HPDE6-E6E7 (cell line): ENCODE data around the gene UBASH3B.
"Not testable (repeated sequence)": the region's sequence is repeated elsewhere in the genome, so short reads cannot be mapped to it uniquely, and the experiment has no call there.

Source experiments
- DNase-seq: peaks from one replicate; pipeline ENCODE4 v3.0.0; 2011; ENCODE audit warnings: missing footprints; ENCODE audit errors: extremely low spot score

The UBASH3B gene

DNA sequence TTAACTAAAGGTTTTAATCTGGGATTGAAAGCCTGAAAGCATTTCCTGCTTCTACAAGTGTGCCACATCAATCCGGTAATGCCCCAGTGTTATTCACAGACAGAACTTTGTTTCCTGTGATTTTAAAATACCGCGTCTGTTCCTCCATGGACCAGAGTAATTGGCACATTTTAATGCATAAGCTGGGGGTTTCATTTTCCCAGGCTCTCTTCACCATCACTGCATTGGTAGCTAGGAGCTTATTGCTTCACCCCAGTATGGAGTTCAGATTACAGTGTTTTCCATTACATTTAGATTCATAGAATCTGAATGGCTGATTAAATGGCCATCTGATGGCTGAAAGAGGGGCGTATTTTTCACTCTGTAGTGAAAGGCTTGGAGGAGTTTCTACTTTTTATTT lies 157.1 kb downstream of the UBASH3B start:
- DNase-seq: no peak

DNA sequence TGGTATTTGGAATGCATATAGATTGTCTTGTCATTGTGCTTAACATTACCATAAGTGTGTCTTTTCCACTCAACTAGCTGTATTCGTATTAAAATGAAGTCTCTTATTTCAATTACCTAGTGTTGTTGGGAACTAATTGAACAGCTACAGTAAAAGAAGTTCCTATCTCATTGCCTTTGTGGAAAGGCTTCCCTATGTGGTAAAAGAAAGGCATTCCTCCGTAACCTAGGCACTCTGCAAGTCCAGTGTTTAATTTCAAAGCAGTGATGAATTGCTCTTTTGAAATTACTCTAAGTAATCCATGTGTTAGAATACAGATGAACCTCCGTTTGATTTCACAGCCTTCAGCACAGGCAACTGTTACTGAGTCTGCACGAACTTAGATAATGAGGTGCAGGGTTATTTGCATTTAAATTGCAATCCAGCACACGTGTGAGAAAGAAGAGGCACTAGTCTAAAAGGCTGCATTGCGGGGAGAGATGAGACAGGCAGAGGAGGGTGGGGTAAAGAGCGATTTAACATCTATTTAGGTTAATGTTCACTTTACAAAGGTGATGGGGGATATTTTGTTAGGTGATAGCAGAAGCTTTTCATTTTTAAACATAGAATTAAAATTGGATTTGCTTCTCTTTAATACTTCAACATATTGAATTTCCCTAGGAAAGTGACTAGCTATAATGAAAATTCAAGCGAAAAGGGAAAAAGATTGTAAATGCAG lies 157.8 kb downstream of the UBASH3B start:
- DNase-seq: no peak

DNA sequence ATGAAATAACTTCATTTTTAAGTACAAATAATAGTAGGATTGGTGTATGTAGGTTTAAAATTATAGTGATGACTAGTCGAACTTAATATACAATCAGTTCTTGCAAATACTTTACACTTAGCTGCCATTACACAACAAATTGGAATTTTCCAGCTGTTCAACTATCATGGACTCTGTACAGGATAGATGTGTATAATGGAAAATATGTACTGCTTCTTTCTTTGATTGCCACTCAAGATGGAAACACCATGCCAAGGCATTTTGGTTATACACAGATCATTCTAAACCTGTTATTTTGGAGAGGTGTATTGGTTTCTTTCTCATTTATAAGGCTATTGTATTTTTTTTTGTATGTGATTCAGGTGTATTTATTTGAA lies 158.4 kb downstream of the UBASH3B start:
- no peak for DNase-seq

DNA sequence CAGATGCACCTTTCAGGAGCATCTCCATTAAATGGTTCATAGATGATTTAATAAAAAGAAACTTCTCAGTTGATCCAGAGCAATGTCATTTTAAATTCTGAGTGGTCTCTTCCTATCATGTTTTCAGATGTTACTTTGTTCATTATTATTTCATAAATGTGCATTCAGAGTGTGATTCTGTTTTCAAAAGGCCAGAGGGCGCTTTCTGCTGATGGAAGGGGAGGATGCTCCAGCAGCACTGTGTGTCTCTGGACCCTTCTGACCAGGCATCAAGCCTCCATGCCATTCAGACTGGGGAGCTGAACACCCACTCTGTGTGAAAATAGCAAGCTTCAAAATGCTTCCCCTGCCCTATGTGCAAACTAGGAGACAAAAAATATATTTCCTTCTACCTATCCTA lies 158.9 kb downstream of the UBASH3B start:
- no peak for DNase-seq

DNA sequence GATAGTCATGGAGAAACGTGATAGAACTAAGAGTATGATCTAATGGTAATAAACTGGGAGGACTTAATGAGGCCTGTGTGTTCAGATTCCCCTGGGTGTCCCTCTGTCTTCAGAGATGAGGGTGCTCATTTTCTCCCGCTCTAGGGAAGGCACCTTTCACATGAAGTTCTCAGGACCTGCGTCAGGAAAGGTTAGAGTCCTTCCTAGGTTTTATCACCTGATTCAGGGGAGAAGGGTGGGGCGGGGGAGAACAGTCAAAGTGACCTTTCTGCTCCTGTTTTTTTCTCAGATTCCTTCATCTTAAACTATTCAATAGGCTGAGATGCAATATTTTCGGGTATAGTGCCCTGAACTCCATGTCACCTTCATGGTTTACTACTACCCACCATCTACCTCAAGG lies 160.4 kb downstream of the UBASH3B start:
- DNase-seq: no peak

DNA sequence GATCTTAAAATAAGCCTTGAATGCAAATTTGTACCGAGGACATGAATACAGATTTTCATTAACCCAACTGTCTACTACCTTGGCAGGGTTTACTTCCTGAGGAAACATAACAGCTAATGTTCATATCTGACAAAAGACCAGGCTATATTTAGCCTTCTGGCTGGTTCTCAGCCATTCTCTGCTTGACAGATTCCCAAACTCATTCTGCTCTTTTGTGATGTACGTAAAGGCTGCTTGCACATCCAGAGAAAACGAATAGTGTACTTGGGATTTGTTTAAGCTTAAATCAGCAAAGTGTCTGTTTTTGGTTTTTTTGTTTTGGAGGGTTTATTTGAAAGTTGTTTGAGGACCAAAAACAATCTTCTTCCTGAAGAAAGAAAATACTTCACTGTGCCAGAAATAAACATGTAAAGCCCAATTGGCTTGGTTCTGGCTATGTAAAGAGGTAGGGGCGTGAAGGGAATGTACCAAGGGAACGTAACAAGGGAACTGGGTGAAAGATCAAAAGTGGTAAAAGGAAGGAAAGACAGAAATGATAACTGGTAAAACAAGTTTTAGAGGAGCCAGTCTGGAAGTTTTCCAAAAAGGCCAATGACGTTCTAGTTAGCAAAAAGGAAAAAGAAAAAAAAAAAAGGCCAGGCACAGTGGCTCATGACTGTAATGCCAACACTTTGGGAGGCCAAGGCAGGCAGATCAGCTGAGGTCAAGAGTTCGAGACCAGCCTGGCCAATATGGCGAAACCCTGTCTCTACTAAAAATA lies 161.4 kb downstream of the UBASH3B start:
- DNase-seq: peak; percentile 60

DNA sequence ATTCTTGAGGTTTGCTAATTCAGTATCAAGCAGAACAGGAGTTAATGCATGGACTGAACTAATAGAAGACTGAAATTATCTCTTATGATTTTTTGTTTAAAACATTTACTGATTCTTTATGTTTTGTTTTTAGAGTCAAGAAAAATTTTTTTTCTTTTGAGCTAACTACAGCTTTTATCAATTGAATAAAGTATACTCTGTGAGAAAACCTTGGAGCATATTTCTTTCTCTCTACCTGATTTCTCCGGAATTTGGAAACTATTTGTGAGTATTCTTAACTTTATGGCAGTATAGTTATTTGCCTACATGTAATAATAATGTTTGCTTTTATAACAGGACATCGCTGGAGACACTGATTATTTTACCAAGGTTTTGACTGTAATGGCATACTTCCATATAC lies 164.6 kb downstream of the UBASH3B start:
- no peak for DNase-seq

DNA sequence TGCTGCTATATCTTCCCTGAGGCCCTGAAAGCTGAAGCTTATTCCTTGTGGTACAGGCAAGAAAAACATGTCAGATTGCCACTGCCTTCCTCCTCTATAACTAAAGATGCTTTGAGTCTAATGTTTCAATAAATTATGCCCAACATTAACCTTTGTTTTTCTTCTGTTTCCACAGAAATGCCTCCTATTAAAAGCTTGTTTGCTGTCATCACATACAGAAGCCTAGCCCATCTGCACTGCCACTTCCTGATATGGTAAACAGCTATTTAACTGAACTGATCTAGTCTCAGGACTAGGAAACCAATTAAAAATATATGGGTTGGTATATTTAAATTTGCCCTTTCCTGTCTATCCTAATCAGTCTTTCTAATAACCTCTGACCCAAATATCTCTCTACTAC lies 165.6 kb downstream of the UBASH3B start:
- no peak for DNase-seq

DNA sequence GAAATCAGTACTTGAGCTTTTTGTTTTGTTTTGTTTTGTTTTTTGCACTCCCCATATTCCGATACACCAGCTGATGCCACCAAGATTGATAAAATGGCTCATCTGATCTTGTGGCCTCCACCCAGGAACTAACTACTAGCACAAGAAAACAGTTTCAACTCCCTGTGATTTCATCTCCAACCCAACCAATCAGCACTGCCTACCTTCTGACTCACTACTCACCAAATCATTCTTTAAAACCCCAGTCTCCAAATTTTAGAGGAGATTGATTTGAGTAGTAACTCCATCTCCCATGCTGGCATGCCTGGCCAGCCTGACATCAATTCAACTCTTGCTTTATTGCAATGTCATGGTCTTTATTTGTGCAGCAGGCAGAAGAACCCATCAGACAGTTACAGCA lies 166.7 kb downstream of the UBASH3B start:
- DNase-seq: no peak

DNA sequence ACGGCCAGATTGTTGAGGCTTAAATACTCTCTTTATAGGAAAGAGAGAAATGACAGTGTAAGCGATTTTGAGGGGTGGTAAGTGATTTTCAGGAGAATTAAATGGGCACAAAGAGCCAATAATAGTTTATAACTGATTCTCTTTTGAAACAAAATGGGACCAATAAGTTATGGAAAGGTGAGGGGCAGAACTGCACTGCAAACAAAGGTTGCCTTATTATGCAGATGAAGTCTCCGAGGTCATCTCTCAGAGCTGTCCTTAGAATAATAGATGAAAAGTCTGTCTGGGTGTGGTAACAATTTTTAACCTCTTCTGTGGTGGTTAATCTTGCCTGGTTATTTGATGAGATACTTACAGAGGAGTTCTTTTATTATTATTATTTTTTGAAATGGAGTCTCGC lies 168.0 kb downstream of the UBASH3B start:
- DNase-seq: no peak

DNA sequence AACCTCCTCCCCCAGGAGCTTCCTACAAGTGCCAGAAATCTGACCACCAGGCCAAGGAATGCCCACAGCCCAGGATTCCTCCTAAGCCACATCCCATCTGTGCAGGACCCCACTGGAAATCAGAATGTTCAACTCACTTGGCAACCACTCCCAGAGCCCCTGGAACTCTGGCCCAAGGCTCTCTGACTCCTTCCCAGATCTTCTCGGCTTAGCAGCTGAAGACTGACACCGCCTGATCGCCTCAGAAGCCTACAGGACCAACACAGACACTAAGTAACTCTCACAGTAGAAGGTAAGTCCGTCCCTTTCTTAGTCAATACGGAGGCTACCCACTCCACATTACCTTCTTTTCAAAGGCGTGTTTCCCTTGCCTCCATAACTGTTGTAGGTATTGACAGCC lies 173.8 kb downstream of the UBASH3B start:
- not testable (repeated sequence) for DNase-seq

DNA sequence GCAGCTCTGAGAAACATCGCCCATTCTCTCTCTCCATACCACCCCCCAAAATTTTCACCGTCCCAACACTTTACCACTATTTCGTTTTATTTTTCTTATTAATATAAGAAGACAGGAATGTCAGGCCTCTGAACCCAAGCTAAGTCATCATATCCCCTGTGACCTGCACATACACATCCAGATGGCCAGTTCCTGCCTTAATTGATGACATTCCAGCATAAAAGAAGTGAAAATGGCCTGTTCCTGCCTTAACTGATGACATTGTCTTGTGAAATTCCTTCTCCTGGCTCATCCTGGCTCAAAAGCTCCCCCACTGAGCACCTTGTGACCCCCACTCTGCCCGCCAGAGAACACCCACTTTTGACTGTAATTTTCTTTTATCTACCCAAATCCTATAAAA lies 176.8 kb downstream of the UBASH3B start:
- DNase-seq: not testable (repeated sequence)

DNA sequence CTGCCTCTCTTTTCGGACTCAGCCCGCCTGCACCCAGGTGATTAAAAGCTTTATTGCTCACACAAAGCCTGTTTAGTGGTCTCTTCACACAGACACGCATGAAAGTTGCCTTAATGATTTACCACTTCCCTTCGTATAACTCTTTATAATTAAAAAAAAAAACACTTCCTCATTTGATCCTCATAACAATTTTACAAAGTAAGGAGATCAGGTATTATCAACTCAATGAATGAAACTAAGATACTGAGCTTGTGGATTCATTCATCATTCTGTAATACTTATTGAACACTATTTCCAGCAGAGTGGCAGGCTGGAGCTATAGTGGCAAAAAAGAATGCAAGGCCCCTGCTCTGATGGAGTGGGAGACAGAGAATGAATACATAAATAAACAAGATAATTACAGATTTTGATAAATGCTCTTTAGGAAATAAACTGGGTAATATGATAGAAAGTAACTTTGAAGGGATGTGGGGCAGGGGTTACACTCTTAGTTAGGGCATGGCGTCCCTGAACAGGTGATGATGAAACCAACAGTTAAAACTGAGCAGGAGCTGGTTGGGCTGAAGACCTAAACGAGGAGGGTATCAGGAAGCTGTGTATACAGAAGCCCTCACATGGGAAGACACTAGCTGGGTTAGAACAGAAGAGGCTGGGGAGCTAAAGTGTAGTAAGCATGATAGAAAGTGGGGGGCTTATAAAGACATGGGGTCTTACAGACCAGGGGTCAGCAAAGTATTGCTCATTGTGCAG lies 177.4 kb downstream of the UBASH3B start:
- no peak for DNase-seq

DNA sequence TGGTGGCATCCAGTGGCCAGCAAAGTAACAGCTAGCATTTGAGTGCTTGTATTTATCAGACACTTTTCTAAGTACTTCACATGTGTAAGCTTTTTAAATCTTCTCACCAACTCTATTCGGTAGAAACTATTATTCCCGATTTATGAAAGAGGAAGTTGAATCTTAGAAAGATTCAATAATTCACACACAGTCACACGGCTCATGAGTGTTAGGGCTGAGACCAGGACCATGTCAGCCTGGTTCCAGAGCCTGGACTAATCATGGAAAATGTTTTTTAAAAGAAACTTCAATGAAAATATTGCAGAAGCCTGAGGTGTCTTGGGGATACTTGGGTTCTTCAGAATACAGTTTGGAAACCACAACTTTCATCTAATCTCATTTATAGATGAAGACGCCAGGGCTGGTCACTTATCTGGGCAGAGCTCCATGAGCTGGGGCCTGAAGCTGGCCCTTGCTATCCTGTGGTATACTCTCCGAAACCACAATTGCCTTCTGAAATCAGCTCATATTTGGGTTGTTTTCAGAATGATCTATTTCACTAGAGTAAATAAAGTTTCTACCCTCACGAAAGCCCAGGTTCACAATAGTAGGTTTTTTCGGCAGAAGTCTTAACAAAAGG lies 178.4 kb downstream of the UBASH3B start:
- no peak for DNase-seq

DNA sequence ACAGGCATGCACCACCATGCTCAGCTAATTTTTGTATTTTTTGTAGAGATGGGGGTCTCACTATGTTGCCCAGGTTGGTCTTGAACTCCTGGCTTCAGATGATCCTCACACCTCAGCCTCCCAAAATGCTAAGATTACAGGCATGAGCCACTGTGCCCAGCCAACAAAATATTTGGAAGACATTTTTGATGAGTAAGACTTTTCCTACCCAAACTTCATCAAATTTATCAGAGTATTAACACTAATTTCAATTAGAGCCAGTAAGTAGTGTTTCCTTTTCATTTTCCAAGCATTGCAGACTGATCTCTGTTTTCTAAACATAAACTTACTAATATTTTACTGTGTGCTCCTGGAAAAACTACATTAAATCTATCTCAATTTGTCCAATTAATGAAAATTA lies 181.4 kb downstream of the UBASH3B start:
- DNase-seq: no peak

DNA sequence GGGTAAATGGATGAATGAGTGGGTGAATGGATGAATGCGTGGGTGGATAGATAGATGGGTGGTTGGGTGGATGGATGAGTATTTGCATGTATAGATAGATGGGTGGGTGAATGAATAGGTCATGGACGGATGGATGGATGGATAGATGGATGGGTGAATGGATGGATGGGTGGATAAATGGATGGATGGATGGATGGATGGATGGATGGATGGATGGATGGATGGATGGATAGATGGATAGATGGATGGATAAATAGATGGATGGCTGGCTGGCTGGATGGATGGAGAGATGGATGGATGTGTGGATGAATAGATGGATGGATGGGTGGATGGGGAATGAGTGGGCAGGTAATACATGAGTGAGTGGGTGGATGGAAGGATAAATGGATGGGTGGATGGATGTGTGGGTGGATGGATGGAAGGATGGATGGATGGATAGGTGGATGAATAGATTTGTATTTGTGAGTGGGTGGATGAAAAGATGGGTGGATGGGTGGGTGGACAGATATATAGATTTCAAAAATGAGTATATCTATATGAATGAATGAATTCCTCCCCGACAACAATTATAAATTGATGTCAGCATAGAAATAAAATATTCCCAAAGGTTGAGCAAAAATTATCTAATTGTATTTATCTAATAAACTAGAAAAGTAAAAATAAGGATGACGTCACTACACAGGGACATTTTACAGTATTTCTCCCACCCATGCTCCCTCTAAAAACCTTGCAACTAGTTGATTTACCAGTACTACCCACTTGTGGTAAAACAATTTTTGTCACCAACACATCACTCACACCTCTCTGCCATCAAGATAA lies 182.2 kb downstream of the UBASH3B start:
- no peak for DNase-seq

DNA sequence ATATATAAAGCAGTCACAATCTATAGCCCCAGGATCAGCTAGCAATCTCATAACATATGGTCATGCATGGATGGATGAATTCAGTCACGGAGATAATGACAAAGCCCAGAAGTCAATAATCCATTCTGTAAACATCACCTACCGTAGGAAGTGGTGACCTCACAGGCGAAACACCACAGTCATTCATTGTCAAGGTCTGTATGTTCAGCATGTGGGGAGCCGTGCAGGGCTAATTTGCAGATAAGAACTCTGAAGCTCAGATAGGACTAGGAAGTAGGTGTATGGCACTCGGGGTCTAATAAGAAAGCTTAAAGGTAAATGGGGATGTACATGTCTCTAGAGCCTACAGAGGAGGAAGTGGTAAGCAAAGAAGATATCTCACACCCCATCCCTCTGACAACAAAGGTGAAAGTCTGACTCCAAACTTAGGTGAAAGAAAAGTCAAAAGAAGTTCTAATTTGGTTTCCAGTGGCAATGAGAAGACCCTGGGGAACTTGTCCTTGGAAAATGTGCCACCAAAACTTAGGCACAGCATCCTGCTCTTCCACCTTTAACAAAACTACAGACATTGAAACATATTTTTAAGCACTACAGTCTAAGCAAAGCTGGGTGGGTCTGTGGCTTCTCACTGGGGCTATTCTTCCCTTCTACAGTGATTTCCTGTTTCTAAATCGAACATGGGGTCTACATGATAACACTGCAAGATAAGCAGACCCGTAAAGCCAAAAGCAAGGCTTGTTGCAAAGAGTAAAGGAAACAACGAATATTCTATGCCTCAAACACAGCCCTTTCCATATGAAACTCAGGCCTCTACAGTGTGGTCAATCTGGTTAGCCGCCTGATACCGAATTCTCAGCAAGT lies 188.0 kb downstream of the UBASH3B start:
- DNase-seq: no peak

DNA sequence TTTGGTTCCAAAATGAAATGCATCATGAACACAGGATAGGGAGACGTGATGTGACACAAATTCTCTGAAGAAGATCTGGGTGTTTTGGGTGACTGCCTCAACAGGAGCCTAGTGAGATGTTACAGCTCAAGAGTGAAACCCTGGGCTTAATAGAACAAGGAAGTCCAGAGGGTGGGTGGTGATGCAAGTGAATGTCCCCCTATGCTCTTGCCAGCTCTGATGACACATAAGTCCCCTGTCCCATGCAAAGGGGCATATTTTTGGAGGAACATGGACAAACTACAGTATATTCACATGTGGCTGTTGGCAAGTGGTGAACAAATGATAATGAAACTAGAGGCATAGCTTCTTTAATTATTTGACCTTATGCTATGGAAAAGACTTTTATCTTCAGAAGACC lies 191.9 kb downstream of the UBASH3B start:
- no peak for DNase-seq

DNA sequence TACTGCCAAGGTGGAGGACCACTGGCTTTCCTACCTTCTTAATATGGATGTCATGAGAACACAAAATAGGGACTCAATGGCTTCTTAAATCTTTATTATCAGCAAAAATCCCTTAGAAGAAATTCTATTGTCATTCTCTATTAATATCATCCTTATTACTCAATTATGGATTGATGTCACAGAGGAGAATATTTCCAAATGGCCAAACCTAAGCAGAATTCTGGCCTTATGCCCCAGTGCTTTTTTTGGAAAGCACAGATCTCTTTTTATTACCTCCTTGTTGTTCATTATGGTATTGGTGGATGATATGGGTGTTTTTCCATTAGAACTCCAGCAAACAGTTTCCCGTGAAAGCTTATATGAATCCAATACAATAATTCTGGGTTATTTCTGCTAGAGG lies 192.7 kb downstream of the UBASH3B start:
- no peak for DNase-seq

DNA sequence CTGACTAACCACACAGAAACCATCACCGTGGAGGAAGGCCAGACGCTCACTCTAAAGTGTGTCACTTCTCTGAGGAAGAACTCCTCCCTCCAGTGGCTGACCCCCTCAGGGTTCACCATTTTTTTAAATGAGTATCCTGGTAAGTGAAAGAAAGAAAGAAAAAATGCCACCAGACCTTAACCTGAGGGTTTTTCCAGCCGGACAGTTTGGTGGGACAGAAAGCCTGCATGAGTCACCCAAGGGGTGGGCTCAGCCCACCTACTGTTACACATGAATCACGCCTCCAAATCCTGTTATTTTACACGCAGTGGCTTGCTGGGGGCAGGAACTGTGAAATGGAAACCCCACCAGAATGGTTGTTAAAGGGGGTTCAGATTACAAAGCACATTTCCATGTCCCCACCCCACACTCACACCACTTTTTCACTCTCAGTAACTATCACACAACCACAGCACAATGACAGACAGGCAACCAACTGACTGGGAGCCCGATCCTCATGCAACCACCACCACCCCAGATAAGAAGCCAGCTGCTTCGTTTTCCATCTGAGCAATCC lies 194.6 kb downstream of the UBASH3B start:
- DNase-seq: no peak
